ENCODE results near the gene CARMIL1. TPM values are rescaled to one million over a fixed set of nuclear protein-coding genes. Genes with fewer than 3 reads are reported as not detected.

CARMIL1 gene
- total RNA-seq, 1 donor from 2014 or later = 19.1 TPM

GRCh38 chr6:25478973-25479372, 199.8 kb downstream of the CARMIL1 start:
- H2AFZ ChIP-seq (ENCODE audit: low read depth, low read length) = no peak overlapping the region
- H3K27me3 Mint-ChIP-seq (ENCODE audit: low read depth, unreplicated experiment) = no peaks in the 10 kb centered on the region
- H3K27ac ChIP-seq (ENCODE audit: low read depth, low read length) = no peak overlapping the region
- no peak for DNase-seq (ENCODE audit: low read depth)
- no peaks in the 10 kb centered on the region for H3K9me3 ChIP-seq (ENCODE audit: insufficient read depth, low read depth, low read length)
- no peaks in the 10 kb centered on the region for H3K9me3 Mint-ChIP-seq (ENCODE audit: unreplicated experiment)
- no peak overlapping the region for H3K4me3 ChIP-seq (ENCODE audit: insufficient read depth, low read depth, low read length)
- H3K27me3 ChIP-seq (ENCODE audit: insufficient read depth, low read length) = no peaks in the 10 kb centered on the region
- peaks cover 41% of the 10 kb centered on the region for H3K4me1 Mint-ChIP-seq (ENCODE audit: low read depth, unreplicated experiment)
- peaks cover 18% of the 10 kb centered on the region for H3K4me1 ChIP-seq (ENCODE audit: insufficient read depth, low read length)
- H3K9ac ChIP-seq (ENCODE audit: low read length) = no peak overlapping the region
- H3K27ac Mint-ChIP-seq (ENCODE audit: unreplicated experiment) = peak overlapping the region; percentile 56
- no peaks in the 10 kb centered on the region for H3K79me2 ChIP-seq (ENCODE audit: insufficient read depth, low read length)
- H3K4me2 ChIP-seq (ENCODE audit: low read length) = no peak overlapping the region
- no peak overlapping the region for H3K4me3 Mint-ChIP-seq (ENCODE audit: unreplicated experiment)
- TF ChIP-seq CTCF (IDR thresholded peaks at IDR 0.05; ENCODE audit: insufficient read depth, low read depth, low read length) = no peak
- TF ChIP-seq EZH2 (IDR thresholded peaks at IDR 0.05; ENCODE audit: insufficient read depth, low read length) = no peak
- H4K20me1 ChIP-seq (ENCODE audit: insufficient read depth, low read length) = no peaks in the 10 kb centered on the region
- peaks cover 4% of the 10 kb centered on the region for H3K36me3 Mint-ChIP-seq (ENCODE audit: low read depth, unreplicated experiment)
- H3K36me3 ChIP-seq (ENCODE audit: insufficient read depth, low read length) = no peaks in the 10 kb centered on the region
- FAIRE-seq = no peak

- H4K20me1 ChIP-seq (ENCODE audit: insufficient read depth, low read length) = no peaks in the 10 kb centered on the region
- Mint-ChIP-seq H3K27ac (ENCODE audit: unreplicated experiment) (no peak overlapping the region), H3K9me3 (ENCODE audit: unreplicated experiment) (no peaks in the 10 kb centered on the region), H3K4me1 (ENCODE audit: low read depth, unreplicated experiment) (peaks cover 35% of the 10 kb centered on the region), H3K36me3 (ENCODE audit: low read depth, unreplicated experiment) (no peaks in the 10 kb centered on the region), H3K27me3 (ENCODE audit: low read depth, unreplicated experiment) (no peaks in the 10 kb centered on the region), H3K4me3 (ENCODE audit: unreplicated experiment) (no peak overlapping the region)
- FAIRE-seq (no peak), DNase-seq (ENCODE audit: low read depth) (no peak)
- H3K4me1 ChIP-seq (ENCODE audit: insufficient read depth, low read length) = peaks cover 11% of the 10 kb centered on the region
- no peak overlapping the region for H3K9ac ChIP-seq (ENCODE audit: low read length)
- H3K27ac ChIP-seq (ENCODE audit: low read depth, low read length) = no peak overlapping the region
- H2AFZ ChIP-seq (ENCODE audit: low read depth, low read length) = no peak overlapping the region
- H3K27me3 ChIP-seq (ENCODE audit: insufficient read depth, low read length) = no peaks in the 10 kb centered on the region
- H3K79me2 ChIP-seq (ENCODE audit: insufficient read depth, low read length) = no peaks in the 10 kb centered on the region
- no peak overlapping the region for H3K4me3 ChIP-seq (ENCODE audit: insufficient read depth, low read depth, low read length)
- no peak overlapping the region for H3K4me2 ChIP-seq (ENCODE audit: low read length)
- no peaks in the 10 kb centered on the region for H3K36me3 ChIP-seq (ENCODE audit: insufficient read depth, low read length)
- TF ChIP-seq CTCF (IDR thresholded peaks at IDR 0.05; ENCODE audit: insufficient read depth, low read depth, low read length) (no peak), EZH2 (IDR thresholded peaks at IDR 0.05; ENCODE audit: insufficient read depth, low read length) (no peak)
- H3K9me3 ChIP-seq (ENCODE audit: insufficient read depth, low read depth, low read length) = no peaks in the 10 kb centered on the region
Observed at GRCh38 chr6:25481267-25481666, 202.1 kb downstream of the CARMIL1 start.

- Histone ChIP-seq H2AFZ (ENCODE audit: low read depth, low read length) (no peak overlapping the region), H3K36me3 (ENCODE audit: insufficient read depth, low read length) (no peaks in the 10 kb centered on the region), H3K27ac (ENCODE audit: low read depth, low read length) (no peak overlapping the region), H4K20me1 (ENCODE audit: insufficient read depth, low read length) (no peaks in the 10 kb centered on the region), H3K4me3 (ENCODE audit: insufficient read depth, low read depth, low read length) (no peak overlapping the region), H3K4me2 (ENCODE audit: low read length) (no peak overlapping the region), H3K79me2 (ENCODE audit: insufficient read depth, low read length) (no peaks in the 10 kb centered on the region), H3K9ac (ENCODE audit: low read length) (no peak overlapping the region), H3K9me3 (ENCODE audit: insufficient read depth, low read depth, low read length) (no peaks in the 10 kb centered on the region), H3K27me3 (ENCODE audit: insufficient read depth, low read length) (no peaks in the 10 kb centered on the region), H3K4me1 (ENCODE audit: insufficient read depth, low read length) (no peaks in the 10 kb centered on the region)
- Mint-ChIP-seq H3K36me3 (ENCODE audit: low read depth, unreplicated experiment) (no peaks in the 10 kb centered on the region), H3K27ac (ENCODE audit: unreplicated experiment) (no peak overlapping the region), H3K4me1 (ENCODE audit: low read depth, unreplicated experiment) (peaks cover 21% of the 10 kb centered on the region), H3K9me3 (ENCODE audit: unreplicated experiment) (no peaks in the 10 kb centered on the region), H3K4me3 (ENCODE audit: unreplicated experiment) (no peak overlapping the region), H3K27me3 (ENCODE audit: low read depth, unreplicated experiment) (no peaks in the 10 kb centered on the region)
- no peak for TF ChIP-seq CTCF (IDR thresholded peaks at IDR 0.05; ENCODE audit: insufficient read depth, low read depth, low read length)
- TF ChIP-seq EZH2 (IDR thresholded peaks at IDR 0.05; ENCODE audit: insufficient read depth, low read length) = no peak
- no peak for FAIRE-seq
- no peak for DNase-seq (ENCODE audit: low read depth)
Observed at GRCh38 chr6:25482996-25483395, 203.8 kb downstream of the CARMIL1 start.

Measured in astrocyte (in vitro differentiated cells and primary cell).